Stomach smooth muscle (tissue), 2 donors: ENCODE results near the gene SLC44A5.
"Not testable (repeated sequence)": the region's sequence is repeated elsewhere in the genome, so short reads cannot be mapped to it uniquely, and the experiment has no call there.

ENCODE experiments used
- H3K27ac ChIP-seq: one replicate; pipeline ENCODE4 v1.7.0; 2013; ENCODE audit warnings: mild to moderate bottlenecking, low read length, inconsistent platforms
- H3K27me3 ChIP-seq, 2 donors: one replicate each; pipeline ENCODE4 v1.7.0; 2013; ENCODE audit warnings: low read length in 2 of 2; ENCODE audit not compliant: insufficient read depth in 2 of 2, control insufficient read depth in 1 of 2
- H3K36me3 ChIP-seq, 2 donors: one replicate each; pipeline ENCODE4 v1.7.0; 2013; ENCODE audit warnings: low read length in 2 of 2; ENCODE audit not compliant: control insufficient read depth in 2 of 2, insufficient read depth in 2 of 2
- H3K4me1 ChIP-seq: one replicate; pipeline ENCODE4 v1.7.0; 2013; ENCODE audit warnings: low read length; ENCODE audit not compliant: control insufficient read depth, insufficient read depth
- H3K4me3 ChIP-seq, 2 donors: one replicate each; pipeline ENCODE4 v1.7.0; 2013; ENCODE audit warnings: low read length in 2 of 2
- H3K9ac ChIP-seq, 2 donors: one replicate each; pipeline ENCODE4 v1.7.0; 2013; ENCODE audit warnings: low read length in 2 of 2, mild to moderate bottlenecking in 1 of 2
- H3K9me3 ChIP-seq, 2 donors: one replicate each; pipeline ENCODE4 v1.7.0; 2013; ENCODE audit warnings: low read length in 2 of 2; ENCODE audit not compliant: control insufficient read depth in 2 of 2
- donor health status: healthy.
- donor health status: Pancreatic carcinoma.

SLC44A5 gene

GRCh38 chr1:75492011-75492410 is 118.9 kb downstream of the SLC44A5 start:
- Histone ChIP-seq H3K4me1 (no peaks in the 10 kb centered on the region), H3K36me3 (no peaks in the 10 kb centered on the region), H3K9ac (no peak overlapping the region), H3K27me3 (no peaks in the 10 kb centered on the region), H3K27ac (no peak overlapping the region), H3K4me3 (no peak overlapping the region), H3K9me3 (no peaks in the 10 kb centered on the region)

DNA sequence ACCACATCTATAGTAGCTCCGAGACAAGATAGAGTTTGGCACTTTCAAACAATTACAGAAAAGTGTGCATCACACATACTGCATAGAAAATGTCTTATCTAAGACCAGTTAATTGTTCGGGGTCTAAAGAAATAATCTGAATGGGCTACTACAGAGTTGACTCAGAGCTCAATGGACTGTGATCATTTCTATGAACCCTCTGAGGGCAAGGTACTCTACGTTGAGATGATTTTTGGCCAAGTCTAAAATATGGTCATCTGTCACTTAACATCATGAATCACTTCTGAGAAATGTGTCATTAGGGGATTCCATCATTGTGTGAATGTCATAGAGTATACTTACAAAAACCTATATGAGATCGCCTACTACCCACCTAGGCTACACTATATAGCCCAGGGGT is 123.5 kb downstream of the SLC44A5 start:
- Histone ChIP-seq H3K9ac (no peak overlapping the region), H3K4me1 (no peaks in the 10 kb centered on the region), H3K9me3 (peaks cover 0 to 2% of the 10 kb centered on the region in 2 donors), H3K4me3 (no peak overlapping the region), H3K27ac (no peak overlapping the region), H3K27me3 (no peaks in the 10 kb centered on the region), H3K36me3 (no peaks in the 10 kb centered on the region)

- no peaks in the 10 kb centered on the region for H3K36me3 ChIP-seq
- H3K27ac ChIP-seq, result no peak overlapping the region
- H3K9me3 ChIP-seq, result peaks cover 0 to 2% of the 10 kb centered on the region in 2 donors
- H3K4me3 ChIP-seq, result no peak overlapping the region
- no peaks in the 10 kb centered on the region for H3K27me3 ChIP-seq
- H3K9ac ChIP-seq, result no peak overlapping the region
- H3K4me1 ChIP-seq, result no peaks in the 10 kb centered on the region
Observed at GRCh38 chr1:75484789-75485188, 126.1 kb downstream of the SLC44A5 start.

GRCh38 chr1:75482951-75483350 is 128.0 kb downstream of the SLC44A5 start:
- H3K27me3 ChIP-seq, result no peaks in the 10 kb centered on the region
- H3K27ac ChIP-seq, result no peak overlapping the region
- no peaks in the 10 kb centered on the region for H3K4me1 ChIP-seq
- no peaks in the 10 kb centered on the region for H3K36me3 ChIP-seq
- no peak overlapping the region for H3K4me3 ChIP-seq
- peaks cover 0 to 2% of the 10 kb centered on the region in 2 donors for H3K9me3 ChIP-seq
- no peak overlapping the region for H3K9ac ChIP-seq

DNA sequence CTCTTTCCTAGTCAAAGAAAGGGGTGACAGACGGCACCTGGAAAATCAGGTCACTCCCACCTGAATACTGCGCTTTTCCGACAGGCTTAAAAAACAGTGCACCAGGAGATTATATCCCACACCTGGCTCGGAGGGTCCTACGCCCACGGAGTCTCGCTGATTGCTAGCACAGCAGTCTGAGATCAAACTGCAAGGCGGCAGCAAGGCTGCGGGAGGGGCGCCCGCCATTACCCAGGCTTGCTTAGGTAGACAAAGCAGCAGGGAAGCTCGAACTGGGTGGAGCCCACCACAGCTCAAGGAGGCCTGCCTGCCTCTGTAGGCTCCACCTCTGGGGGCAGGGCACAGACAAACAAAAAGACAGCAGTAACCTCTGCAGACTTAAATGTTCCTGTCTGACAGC is 134.4 kb downstream of the SLC44A5 start:
- not testable (repeated sequence) for H3K4me3 ChIP-seq, H3K9me3 ChIP-seq, H3K4me1 ChIP-seq, H3K27ac ChIP-seq, H3K27me3 ChIP-seq, H3K9ac ChIP-seq, H3K36me3 ChIP-seq

DNA sequence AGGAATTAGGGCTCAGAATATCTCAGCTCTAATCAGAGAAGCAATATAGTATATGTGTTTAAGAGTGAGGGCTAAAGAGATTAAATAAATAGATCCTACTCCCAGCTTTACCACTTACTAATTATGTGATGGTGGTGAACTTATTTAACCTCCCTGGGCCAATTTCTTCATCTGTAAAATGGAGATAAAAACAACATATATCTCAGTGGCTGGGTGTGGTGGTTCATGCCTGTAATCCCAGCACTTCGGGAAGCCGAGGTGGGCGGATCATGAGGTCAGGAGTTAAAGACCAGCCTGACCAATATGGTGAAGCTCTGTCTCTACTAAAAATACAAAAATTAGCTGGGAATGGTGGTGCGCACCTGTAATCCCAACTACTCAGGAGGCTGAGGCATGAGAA is 135.2 kb downstream of the SLC44A5 start:
- H3K9ac ChIP-seq, result no peak overlapping the region
- no peak overlapping the region for H3K4me3 ChIP-seq
- H3K36me3 ChIP-seq, result no peaks in the 10 kb centered on the region
- H3K27me3 ChIP-seq, result no peaks in the 10 kb centered on the region
- H3K4me1 ChIP-seq, result no peaks in the 10 kb centered on the region
- H3K9me3 ChIP-seq, result no peaks in the 10 kb centered on the region
- H3K27ac ChIP-seq, result no peak overlapping the region

- H3K36me3 ChIP-seq, result no peaks in the 10 kb centered on the region
Observed at GRCh38 chr1:75472971-75473603, 137.8 kb downstream of the SLC44A5 start.

GRCh38 chr1:75472089-75472970 is 138.6 kb downstream of the SLC44A5 start:
- no peaks in the 10 kb centered on the region for H3K36me3 ChIP-seq
- H3K27me3 ChIP-seq, result no peaks in the 10 kb centered on the region
- no peaks in the 10 kb centered on the region for H3K4me1 ChIP-seq
- H3K9me3 ChIP-seq, result no peaks in the 10 kb centered on the region
- no peak overlapping the region for H3K9ac ChIP-seq
- H3K27ac ChIP-seq, result no peak overlapping the region
- H3K4me3 ChIP-seq, result no peak overlapping the region

More at GRCh38 chr1:75472971-75473603, 137.8 kb downstream of the SLC44A5 start:
- Histone ChIP-seq H3K4me1 (no peaks in the 10 kb centered on the region), H3K27me3 (no peaks in the 10 kb centered on the region), H3K9me3 (no peaks in the 10 kb centered on the region), H3K27ac (no peak overlapping the region), H3K9ac (no peak overlapping the region), H3K4me3 (no peak overlapping the region)

DNA sequence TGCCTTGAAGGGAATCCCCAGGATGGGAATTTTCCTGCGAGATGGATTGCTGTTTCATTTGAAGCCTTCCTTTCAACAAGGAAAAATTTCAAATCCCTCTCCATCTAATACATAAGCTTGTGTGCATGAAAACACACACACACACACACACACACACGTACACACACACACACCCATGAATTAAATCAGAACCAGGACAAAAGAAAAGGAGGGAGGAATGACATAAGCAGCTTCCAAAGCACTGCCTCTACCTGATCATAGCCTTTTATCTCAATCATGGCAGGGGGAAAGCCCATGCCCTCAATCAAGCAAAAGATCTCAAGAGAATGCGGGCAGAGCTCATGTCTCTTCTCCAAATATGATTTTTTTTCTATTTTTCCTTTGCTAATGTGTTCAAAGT is 139.7 kb downstream of the SLC44A5 start:
- H3K9me3 ChIP-seq, result no peaks in the 10 kb centered on the region
- no peak overlapping the region for H3K9ac ChIP-seq
- no peak overlapping the region for H3K4me3 ChIP-seq
- H3K27ac ChIP-seq, result no peak overlapping the region
- no peaks in the 10 kb centered on the region for H3K27me3 ChIP-seq
- H3K36me3 ChIP-seq, result no peaks in the 10 kb centered on the region
- H3K4me1 ChIP-seq, result no peaks in the 10 kb centered on the region

GRCh38 chr1:75470448-75470847 is 140.5 kb downstream of the SLC44A5 start:
- Histone ChIP-seq H3K4me3 (no peak overlapping the region), H3K27me3 (no peaks in the 10 kb centered on the region), H3K27ac (no peak overlapping the region), H3K36me3 (no peaks in the 10 kb centered on the region), H3K9ac (no peak overlapping the region), H3K9me3 (peaks cover 0 to 3% of the 10 kb centered on the region in 2 donors), H3K4me1 (no peaks in the 10 kb centered on the region)
